ENCODE data around the gene RABIF. TPM values are rescaled to one million over a fixed set of nuclear protein-coding genes. Genes with fewer than 3 reads are reported as not detected.

The RABIF gene
- total RNA-seq, 6 donors from 2014 or later: 2.0 to 11.7 (median 7.9) TPM

DNA sequence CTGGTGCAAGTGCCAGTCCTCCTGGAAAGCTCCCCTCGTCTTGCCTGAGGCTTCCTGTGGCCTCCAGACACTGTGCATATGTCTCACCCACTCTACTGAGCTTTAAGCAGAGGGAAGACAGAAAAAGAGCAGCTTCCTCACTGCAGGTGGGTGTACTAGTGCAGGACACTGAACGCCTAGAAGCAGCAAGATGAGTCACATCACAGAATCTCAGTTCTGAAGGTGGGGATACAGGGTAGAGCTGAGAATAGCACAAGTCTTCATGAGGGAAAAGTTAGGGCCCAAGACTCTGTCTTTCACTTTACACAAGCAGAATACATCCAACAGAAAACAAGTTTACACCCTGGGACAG is 40.8 kb downstream of the RABIF start:
- Histone ChIP-seq H3K27me3 (no peaks in the 10 kb centered on the region), H3K4me1 (no peaks in the 10 kb centered on the region), H3K36me3 (no peaks in the 10 kb centered on the region), H3K9me3 (no peaks in the 10 kb centered on the region), H3K4me3 (no peak overlapping the region), H3K27ac (no peak overlapping the region)
- ATAC-seq (ENCODE audit: low FRiP score in 2 of 2) (no peak), DNase-seq (no peak)
- TF ChIP-seq EP300 (IDR thresholded peaks at IDR 0.05): no peak
- TF ChIP-seq, protein P1, sequence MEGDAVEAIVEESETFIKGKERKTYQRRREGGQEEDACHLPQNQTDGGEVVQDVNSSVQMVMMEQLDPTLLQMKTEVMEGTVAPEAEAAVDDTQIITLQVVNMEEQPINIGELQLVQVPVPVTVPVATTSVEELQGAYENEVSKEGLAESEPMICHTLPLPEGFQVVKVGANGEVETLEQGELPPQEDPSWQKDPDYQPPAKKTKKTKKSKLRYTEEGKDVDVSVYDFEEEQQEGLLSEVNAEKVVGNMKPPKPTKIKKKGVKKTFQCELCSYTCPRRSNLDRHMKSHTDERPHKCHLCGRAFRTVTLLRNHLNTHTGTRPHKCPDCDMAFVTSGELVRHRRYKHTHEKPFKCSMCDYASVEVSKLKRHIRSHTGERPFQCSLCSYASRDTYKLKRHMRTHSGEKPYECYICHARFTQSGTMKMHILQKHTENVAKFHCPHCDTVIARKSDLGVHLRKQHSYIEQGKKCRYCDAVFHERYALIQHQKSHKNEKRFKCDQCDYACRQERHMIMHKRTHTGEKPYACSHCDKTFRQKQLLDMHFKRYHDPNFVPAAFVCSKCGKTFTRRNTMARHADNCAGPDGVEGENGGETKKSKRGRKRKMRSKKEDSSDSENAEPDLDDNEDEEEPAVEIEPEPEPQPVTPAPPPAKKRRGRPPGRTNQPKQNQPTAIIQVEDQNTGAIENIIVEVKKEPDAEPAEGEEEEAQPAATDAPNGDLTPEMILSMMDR (IDR thresholded peaks at IDR 0.05): no peak
- no peak for TF ChIP-seq POLR2A (IDR thresholded peaks at IDR 0.05)
- no peak for TF ChIP-seq POLR2AphosphoS5 (IDR thresholded peaks at IDR 0.05)
- 48 to 69% methylated on average over 2 of the region's 2 CpGs for WGBS, 2 donors

DNA sequence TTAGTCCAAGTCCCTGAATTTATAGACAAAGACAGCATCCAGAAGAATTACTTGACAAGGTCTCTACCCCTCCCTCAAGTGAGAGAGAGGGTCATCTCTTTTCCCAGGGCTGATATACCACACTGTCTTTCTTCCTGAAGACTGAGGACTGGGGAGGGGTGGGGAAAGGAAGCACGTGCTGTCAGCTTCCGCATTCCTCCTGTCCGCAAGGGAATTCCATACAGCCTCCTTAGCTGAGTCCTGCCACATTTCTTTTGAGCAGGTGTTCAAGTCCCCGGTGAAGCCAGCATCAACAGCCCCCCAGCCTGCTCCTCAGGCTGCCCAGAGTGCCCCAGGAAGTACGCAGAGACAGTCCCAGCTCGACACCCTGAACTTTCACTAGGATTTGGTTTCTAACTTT is 44.0 kb downstream of the RABIF start:
- WGBS, 2 donors: 64 to 77% methylated on average over 5 to 6 of the region's 6 CpGs
- no peaks in the 10 kb centered on the region for H3K4me1 ChIP-seq
- H3K27ac ChIP-seq: no peak overlapping the region
- ATAC-seq (ENCODE audit: low FRiP score in 2 of 2): no peak
- no peak for DNase-seq
- H3K36me3 ChIP-seq: no peaks in the 10 kb centered on the region
- TF ChIP-seq POLR2AphosphoS5 (IDR thresholded peaks at IDR 0.05) (no peak), POLR2A (IDR thresholded peaks at IDR 0.05) (no peak), EP300 (IDR thresholded peaks at IDR 0.05) (no peak)
- TF ChIP-seq, protein P1 (IDR thresholded peaks at IDR 0.05): no peak
- no peak overlapping the region for H3K4me3 ChIP-seq
- no peaks in the 10 kb centered on the region for H3K27me3 ChIP-seq
- no peaks in the 10 kb centered on the region for H3K9me3 ChIP-seq

DNA sequence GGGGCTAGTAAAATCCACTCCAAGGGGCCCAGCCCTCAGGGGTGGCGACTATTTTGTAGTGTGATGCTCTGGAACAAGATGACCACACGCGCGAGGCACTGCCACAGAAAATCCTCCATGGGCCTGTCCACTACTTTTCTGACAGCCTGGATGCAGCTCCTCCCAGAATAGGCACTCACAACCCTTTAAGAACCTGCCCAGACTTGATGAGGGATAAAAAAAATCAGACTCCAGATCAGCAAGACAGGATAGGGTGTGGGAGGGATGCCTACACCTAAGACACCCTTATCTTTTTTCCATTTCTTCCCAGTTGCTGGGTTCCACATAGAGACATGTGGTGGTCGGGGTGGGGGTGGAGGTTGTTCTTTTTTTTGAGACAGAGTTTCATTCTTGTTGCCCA is 44.7 kb downstream of the RABIF start:
- Histone ChIP-seq H3K9me3 (no peaks in the 10 kb centered on the region), H3K27ac (no peak overlapping the region), H3K27me3 (no peaks in the 10 kb centered on the region), H3K4me1 (no peaks in the 10 kb centered on the region), H3K4me3 (no peak overlapping the region), H3K36me3 (no peaks in the 10 kb centered on the region)
- 90 to 100% methylated on average over 5 of the region's 5 CpGs for WGBS, 2 donors
- DNase-seq (no peak), ATAC-seq (ENCODE audit: low FRiP score in 2 of 2) (no peak)
- TF ChIP-seq POLR2AphosphoS5 (IDR thresholded peaks at IDR 0.05) (no peak), EP300 (IDR thresholded peaks at IDR 0.05) (no peak), POLR2A (IDR thresholded peaks at IDR 0.05) (no peak)
- TF ChIP-seq, protein P1 (IDR thresholded peaks at IDR 0.05): no peak

DNA sequence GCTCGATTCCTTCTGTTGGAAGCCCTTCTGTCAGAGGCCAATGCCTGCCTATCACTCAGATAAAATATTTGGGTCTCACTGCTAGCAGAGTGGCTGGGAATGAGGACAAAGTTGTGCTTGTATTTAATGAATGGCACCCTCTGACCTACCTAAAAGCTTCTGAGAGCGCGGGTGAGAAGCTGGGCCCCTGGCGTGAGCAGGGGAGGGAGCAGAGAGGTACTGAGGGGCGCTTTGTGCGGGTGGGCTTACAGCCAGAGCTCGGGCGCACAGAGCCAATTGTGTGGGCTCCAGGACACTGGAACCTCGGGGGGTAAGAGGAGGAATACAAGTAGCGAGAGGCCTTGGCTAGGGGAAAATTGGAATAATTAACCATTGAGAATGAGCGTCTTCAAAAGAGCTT is 45.9 kb downstream of the RABIF start:
- ATAC-seq (ENCODE audit: low FRiP score in 2 of 2) (no peak), DNase-seq (no peak)
- Histone ChIP-seq H3K36me3 (no peaks in the 10 kb centered on the region), H3K27ac (no peak overlapping the region), H3K9me3 (no peaks in the 10 kb centered on the region), H3K4me1 (no peaks in the 10 kb centered on the region), H3K4me3 (no peak overlapping the region), H3K27me3 (no peaks in the 10 kb centered on the region)
- 87 to 90% methylated on average over 11 of the region's 11 CpGs for WGBS, 2 donors
- TF ChIP-seq POLR2A (IDR thresholded peaks at IDR 0.05) (no peak), EP300 (IDR thresholded peaks at IDR 0.05) (no peak), POLR2AphosphoS5 (IDR thresholded peaks at IDR 0.05) (no peak)
- TF ChIP-seq, protein P1 (IDR thresholded peaks at IDR 0.05): no peak

DNA sequence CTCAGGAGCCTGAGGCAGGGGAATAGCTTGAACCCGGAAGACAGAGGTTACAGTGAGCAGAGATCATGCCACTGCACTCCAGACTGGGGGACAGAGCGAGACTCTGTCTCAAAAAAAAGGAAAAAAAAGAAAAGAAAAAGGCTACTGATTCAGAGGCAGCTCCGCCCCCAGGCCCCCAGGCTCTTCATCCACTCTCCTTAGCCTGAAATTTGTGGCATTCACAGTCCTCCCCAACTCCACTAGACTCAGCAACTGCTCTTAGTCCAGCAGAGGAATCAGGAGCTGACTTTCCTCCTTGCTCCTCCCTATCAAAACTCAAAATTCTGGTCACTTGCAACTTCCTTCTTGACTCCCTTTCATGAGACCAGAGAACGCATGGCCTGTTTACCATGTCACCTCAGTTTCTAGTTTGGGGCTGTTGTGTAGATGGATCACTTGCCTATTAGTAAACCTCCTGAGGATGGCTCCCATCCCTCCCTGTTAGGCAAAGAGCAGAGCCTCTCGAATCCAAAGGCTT is 51.1 kb downstream of the RABIF start:
- TF ChIP-seq, protein P1 (IDR thresholded peaks at IDR 0.05): no peak
- no peak for TF ChIP-seq EP300 (IDR thresholded peaks at IDR 0.05)
- H3K27ac ChIP-seq: no peak overlapping the region
- 85 to 86% methylated on average over 5 of the region's 5 CpGs for WGBS, 2 donors

More for the DNA sequence above, 51.1 kb downstream of the RABIF start:
- DNase-seq: no peak
- Histone ChIP-seq H3K9me3 (no peaks in the 10 kb centered on the region), H3K4me1 (no peaks in the 10 kb centered on the region), H3K4me3 (no peak overlapping the region), H3K36me3 (no peaks in the 10 kb centered on the region), H3K27me3 (no peaks in the 10 kb centered on the region)
- ATAC-seq (ENCODE audit: low FRiP score in 2 of 2): no peak

All from upper lobe of left lung (tissue), 6 donors.